Esophagus mucosa (tissue), 1 donor: Measurements from ENCODE around the gene MYMX. TPM values are rescaled to one million over a fixed set of nuclear protein-coding genes. Genes with fewer than 3 reads are reported as not detected.

Experiments
- ATAC-seq: fragments of 200-7000 bp; cut with Tn5 transposase; one replicate; pipeline ENCODE4 v1.9.1; 2020
- total RNA-seq: library from RNA; stranded (reverse); gene quantifications from one replicate; pipeline ENCODE4 v1.2.4, GENCODE V29; 2023
- donor health status: DM: yes; HTN: yes; CAD: no.

The MYMX gene
- total RNA-seq, 1 donor from 2014 or later: 0.44 TPM

- ATAC-seq: peak; percentile 32
Observed at GRCh38 chr6:44234101-44235025, 17.6 kb downstream of the MYMX start.

GRCh38 chr6:44235269-44235668 is 18.5 kb downstream of the MYMX start:
- ATAC-seq: no peak

- no peak for ATAC-seq
Observed at GRCh38 chr6:44235891-44236516, 19.3 kb downstream of the MYMX start.

GRCh38 chr6:44237021-44237812 is 20.5 kb downstream of the MYMX start:
- ATAC-seq: peak; percentile 98

GRCh38 chr6:44237813-44238433 is 21.2 kb downstream of the MYMX start:
- peak; percentile 85 for ATAC-seq

- no peak for ATAC-seq
Observed at GRCh38 chr6:44238687-44239350, 22.1 kb downstream of the MYMX start.

GRCh38 chr6:44243345-44243744 is 26.6 kb downstream of the MYMX start:
- no peak for ATAC-seq

- no peak for ATAC-seq
Observed at GRCh38 chr6:44245391-44245911, 28.7 kb downstream of the MYMX start.

- ATAC-seq: peak; percentile 52
Observed at GRCh38 chr6:44245912-44246662, 29.4 kb downstream of the MYMX start.

GRCh38 chr6:44246663-44247337 is 30.1 kb downstream of the MYMX start, which contains the start of gene HSP90AB1:
Gene HSP90AB1, plus strand, starts transcription at chr6:44247101. Its CDS starts 1,529 bp downstream, at chr6:44248630.
- peak; percentile 95 for ATAC-seq

- peak; percentile 71 for ATAC-seq
Observed at GRCh38 chr6:44247338-44248302, 30.9 kb downstream of the MYMX start.

GRCh38 chr6:44248579-44248978 is 31.9 kb downstream of the MYMX start:
- ATAC-seq: no peak

- ATAC-seq: no peak
Observed at GRCh38 chr6:44249082-44249748, 32.5 kb downstream of the MYMX start.

GRCh38 chr6:44250067-44250717 is 33.5 kb downstream of the MYMX start:
- ATAC-seq: no peak

- no peak for ATAC-seq
Observed at GRCh38 chr6:44250718-44251123, 34.0 kb downstream of the MYMX start.

- no peak for ATAC-seq
Observed at GRCh38 chr6:44251576-44252524, 35.1 kb downstream of the MYMX start.
